D721Med (cell line): Measurements from ENCODE around the gene KIAA2012.

Source experiments
- DNase-seq: peaks from one replicate; pipeline ENCODE4 v3.0.0; 2011; ENCODE audit warnings: low spot score; ENCODE audit not compliant: insufficient read length
- FAIRE-seq: peaks from 2 replicates; lab custom pipeline; 2011; peaks lifted over from hg19 to GRCh38; lab: Jason Lieb, UNC
- TF ChIP-seq, protein P1 (sequence below): IDR thresholded peaks from 2 replicates; pipeline ENCODE4 v1.5.1; 2012; ENCODE audit warnings: mild to moderate bottlenecking, control low read depth; ENCODE audit not compliant: insufficient read depth; ENCODE audit errors: missing control alignments

KIAA2012 gene

DNA sequence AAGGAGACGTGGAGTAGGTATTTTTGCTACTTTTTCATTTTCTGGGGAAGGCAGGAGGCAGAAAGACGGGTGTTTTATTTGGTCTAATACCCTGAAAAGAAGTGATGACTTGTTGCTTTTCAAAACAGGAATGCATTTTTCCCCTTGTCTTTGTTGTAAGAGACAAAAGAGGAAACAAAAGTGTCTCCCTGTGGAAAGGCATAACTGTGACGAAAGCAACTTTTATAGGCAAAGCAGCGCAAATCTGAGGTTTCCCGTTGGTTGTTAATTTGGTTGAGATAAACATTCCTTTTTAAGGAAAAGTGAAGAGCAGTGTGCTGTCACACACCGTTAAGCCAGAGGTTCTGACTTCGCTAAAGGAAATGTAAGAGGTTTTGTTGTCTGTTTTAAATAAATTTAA, 36.0 kb upstream of the KIAA2012 start:
- TF ChIP-seq, protein P1, sequence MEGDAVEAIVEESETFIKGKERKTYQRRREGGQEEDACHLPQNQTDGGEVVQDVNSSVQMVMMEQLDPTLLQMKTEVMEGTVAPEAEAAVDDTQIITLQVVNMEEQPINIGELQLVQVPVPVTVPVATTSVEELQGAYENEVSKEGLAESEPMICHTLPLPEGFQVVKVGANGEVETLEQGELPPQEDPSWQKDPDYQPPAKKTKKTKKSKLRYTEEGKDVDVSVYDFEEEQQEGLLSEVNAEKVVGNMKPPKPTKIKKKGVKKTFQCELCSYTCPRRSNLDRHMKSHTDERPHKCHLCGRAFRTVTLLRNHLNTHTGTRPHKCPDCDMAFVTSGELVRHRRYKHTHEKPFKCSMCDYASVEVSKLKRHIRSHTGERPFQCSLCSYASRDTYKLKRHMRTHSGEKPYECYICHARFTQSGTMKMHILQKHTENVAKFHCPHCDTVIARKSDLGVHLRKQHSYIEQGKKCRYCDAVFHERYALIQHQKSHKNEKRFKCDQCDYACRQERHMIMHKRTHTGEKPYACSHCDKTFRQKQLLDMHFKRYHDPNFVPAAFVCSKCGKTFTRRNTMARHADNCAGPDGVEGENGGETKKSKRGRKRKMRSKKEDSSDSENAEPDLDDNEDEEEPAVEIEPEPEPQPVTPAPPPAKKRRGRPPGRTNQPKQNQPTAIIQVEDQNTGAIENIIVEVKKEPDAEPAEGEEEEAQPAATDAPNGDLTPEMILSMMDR = no peak
- DNase-seq (no peak), FAIRE-seq (no peak)

DNA sequence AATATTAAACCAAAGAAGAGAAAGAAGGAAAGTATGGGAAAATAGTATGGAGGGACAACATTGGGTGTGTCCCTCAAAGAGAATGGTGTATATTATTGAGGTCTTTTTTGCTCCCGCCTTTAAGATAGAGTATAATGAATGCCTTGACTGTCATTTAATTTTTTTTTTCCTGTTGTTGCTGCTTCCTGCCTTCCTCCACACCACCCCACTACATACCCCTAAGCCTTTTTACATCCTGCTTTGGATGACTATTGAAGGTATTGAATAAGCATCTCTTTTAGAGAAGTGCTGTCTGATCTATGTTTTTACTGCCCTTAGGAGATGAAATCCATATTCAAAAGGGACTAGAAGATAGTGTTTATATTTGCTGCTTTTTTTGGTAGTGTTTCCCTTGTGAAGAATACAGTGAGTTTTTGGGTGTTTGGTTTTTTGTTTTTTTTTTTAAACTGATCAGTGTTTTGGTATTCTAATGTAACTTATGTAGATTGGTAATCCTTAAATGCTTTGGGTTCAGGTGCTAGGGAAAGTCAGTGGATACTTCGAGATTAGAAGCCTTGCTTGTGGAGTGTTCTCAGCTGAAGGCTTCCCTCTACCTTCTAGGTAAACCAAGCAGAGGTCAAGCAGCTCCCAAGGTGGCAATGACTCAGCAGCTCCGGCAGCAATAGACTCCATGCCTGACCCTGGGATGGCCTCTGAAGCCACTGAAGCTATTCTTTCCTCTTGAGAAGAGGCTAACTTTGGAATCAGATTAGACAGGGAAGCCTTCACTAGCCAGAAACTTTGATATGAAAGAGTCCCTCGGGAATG, 34.4 kb upstream of the KIAA2012 start:
- DNase-seq = no peak
- TF ChIP-seq, protein P1 = no peak
- no peak for FAIRE-seq

GRCh38 chr2:202039278-202040078, 33.6 kb upstream of the KIAA2012 start:
- TF ChIP-seq, protein P1 = no peak
- peak; percentile 6 for FAIRE-seq
- no peak for DNase-seq

- no peak for FAIRE-seq
- TF ChIP-seq, protein P1 = no peak
- no peak for DNase-seq
Measured at GRCh38 chr2:202040079-202040844, 32.8 kb upstream of the KIAA2012 start.

DNA sequence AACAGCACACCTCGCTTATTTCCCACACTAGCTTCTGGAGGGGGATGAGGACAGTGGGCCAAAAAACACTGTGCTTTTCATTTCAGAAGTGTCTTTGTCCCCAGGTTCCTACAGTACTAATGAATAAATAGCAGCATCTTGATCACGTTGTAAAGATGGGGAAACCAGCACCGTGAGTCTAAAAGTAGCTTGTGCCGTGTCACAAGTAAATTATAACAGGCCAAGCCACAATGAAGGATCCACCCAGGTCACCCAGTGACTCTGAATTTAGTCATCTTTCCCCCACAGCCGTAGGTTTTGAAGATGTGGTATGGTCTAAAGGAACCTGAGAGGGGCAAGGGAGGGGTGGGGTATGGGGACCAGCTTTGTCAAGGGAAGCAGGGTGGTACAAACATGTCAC, 30.6 kb upstream of the KIAA2012 start:
- TF ChIP-seq, protein P1 = no peak
- no peak for FAIRE-seq
- DNase-seq = no peak

DNA sequence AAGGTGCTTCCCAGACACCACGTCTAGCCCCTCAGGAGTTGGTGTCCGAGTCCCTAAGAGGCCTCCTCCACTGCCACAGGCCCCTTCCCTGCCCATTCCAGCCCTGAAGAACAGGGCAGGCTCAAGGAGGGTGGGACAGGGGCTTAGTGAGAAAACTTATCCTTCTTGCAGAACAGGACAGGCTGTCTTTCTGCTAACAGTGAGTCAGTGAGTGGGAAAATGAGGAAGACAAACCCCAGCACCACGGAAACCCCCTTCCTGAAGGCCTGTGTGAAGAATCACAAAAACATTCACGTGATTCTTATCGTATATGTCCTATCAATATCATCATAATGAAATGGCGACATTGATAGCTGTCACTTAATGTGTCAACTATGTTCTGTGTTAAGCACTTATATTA, 29.6 kb upstream of the KIAA2012 start:
- TF ChIP-seq, protein P1 = no peak
- FAIRE-seq = peak; percentile 64
- DNase-seq = no peak
